DOHH2 (cell line): ENCODE results near the gene COL4A2.

Source experiments
- H3F3A ChIP-seq: fragments of 200-600 bp; sonication (generic), shearing (Covaris generic); 2 replicates; pipeline ENCODE4 v1.6.0; 2016; ENCODE audit warnings: antibody characterized with exemption, mild to moderate bottlenecking; ENCODE audit not compliant: control insufficient read depth, insufficient read depth
- H3K27ac ChIP-seq: fragments of 200-600 bp; sonication (generic); 2 replicates; pipeline ENCODE4 v1.5.1; 2014; ENCODE audit warnings: low read depth, mild to moderate bottlenecking, low read length, moderate library complexity
- H3K27me3 ChIP-seq: fragments of 200-600 bp; sonication (generic); 2 replicates; pipeline ENCODE4 v1.6.1; 2014; ENCODE audit warnings: mild to moderate bottlenecking, low read length, mixed read lengths; ENCODE audit not compliant: control insufficient read depth
- H3K36me3 ChIP-seq: fragments of 200-600 bp; sonication (generic); 2 replicates; pipeline ENCODE4 v1.6.1; 2014; ENCODE audit warnings: mild to moderate bottlenecking, low read length, moderate library complexity, mixed read lengths; ENCODE audit not compliant: control insufficient read depth
- H3K4me1 ChIP-seq: fragments of 200-600 bp; sonication (generic); 2 replicates; pipeline ENCODE4 v1.6.1; 2014; ENCODE audit warnings: mild to moderate bottlenecking, low read length, mixed read lengths; ENCODE audit not compliant: control insufficient read depth
- H3K4me2 ChIP-seq: fragments of 200-600 bp; sonication (generic); 2 replicates; pipeline ENCODE4 v1.6.0; 2014; ENCODE audit warnings: mild to moderate bottlenecking, low read length, moderate library complexity
- H3K4me3 ChIP-seq: fragments of 200-600 bp; sonication (generic); 2 replicates; pipeline ENCODE4 v1.5.1; 2014; ENCODE audit warnings: mild to moderate bottlenecking, low read length, mixed read lengths
- H3K79me2 ChIP-seq: fragments of 200-600 bp; sonication (generic); 2 replicates; pipeline ENCODE4 v1.6.1; 2014; ENCODE audit warnings: mild to moderate bottlenecking, low read length, mixed read lengths; ENCODE audit not compliant: control insufficient read depth
- H3K9me2 ChIP-seq: fragments of 200-600 bp; sonication (generic); replicated peaks from 2 replicates; pipeline ENCODE4 v1.6.1; 2014; ENCODE audit warnings: mild to moderate bottlenecking, low read length, mixed read lengths; ENCODE audit not compliant: control insufficient read depth
- H3K9me3 ChIP-seq: fragments of 200-600 bp; sonication (generic); 2 replicates; pipeline ENCODE4 v1.6.1; 2014; ENCODE audit warnings: antibody characterized with exemption, low read length, mixed read lengths; ENCODE audit not compliant: control insufficient read depth, insufficient read depth
- H4K20me1 ChIP-seq: fragments of 200-600 bp; sonication (generic); 2 replicates; pipeline ENCODE4 v1.6.0; 2014; ENCODE audit warnings: low read depth, mild to moderate bottlenecking, antibody characterized with exemption, low read length, moderate library complexity; ENCODE audit not compliant: control insufficient read depth, insufficient read depth
- CTCF ChIP-seq: fragments of 200-600 bp; sonication (generic); IDR thresholded peaks from one replicate; pipeline ENCODE4 v1.5.1; 2014; ENCODE audit warnings: antibody characterized with exemption, mild to moderate bottlenecking, low read depth, low read length; ENCODE audit not compliant: poor library complexity, severe bottlenecking
- EZH2phosphoT487 ChIP-seq: fragments of 200-600 bp; sonication (generic); IDR thresholded peaks from 2 replicates; pipeline ENCODE4 v1.6.1; 2017; ENCODE audit warnings: borderline replicate concordance, mild to moderate bottlenecking, antibody characterized with exemption, low read length, moderate library complexity, mixed read lengths

Gene COL4A2

GRCh38 chr13:110345701-110346100 lies 38.6 kb downstream of the COL4A2 start:
- TF ChIP-seq CTCF (no peak), EZH2phosphoT487 (no peak)
- H3K4me1 ChIP-seq = no peaks in the 10 kb centered on the region
- no peak overlapping the region for H3K27ac ChIP-seq
- H3K4me3 ChIP-seq = no peak overlapping the region
- H3K9me3 ChIP-seq = no peaks in the 10 kb centered on the region
- no peaks in the 10 kb centered on the region for H3K79me2 ChIP-seq
- no peaks in the 10 kb centered on the region for H3F3A ChIP-seq
- H4K20me1 ChIP-seq = no peaks in the 10 kb centered on the region
- H3K9me2 ChIP-seq = no peaks in the 10 kb centered on the region
- no peaks in the 10 kb centered on the region for H3K27me3 ChIP-seq
- H3K36me3 ChIP-seq = no peaks in the 10 kb centered on the region
- H3K4me2 ChIP-seq = no peak overlapping the region

GRCh38 chr13:110346661-110347067 lies 39.6 kb downstream of the COL4A2 start:
- no peaks in the 10 kb centered on the region for H3K27me3 ChIP-seq
- H3K4me3 ChIP-seq = no peak overlapping the region
- H3K27ac ChIP-seq = no peak overlapping the region
- H3K36me3 ChIP-seq = no peaks in the 10 kb centered on the region
- no peaks in the 10 kb centered on the region for H3K9me3 ChIP-seq
- TF ChIP-seq EZH2phosphoT487 = no peak
- no peak for TF ChIP-seq CTCF
- no peaks in the 10 kb centered on the region for H4K20me1 ChIP-seq
- H3K4me2 ChIP-seq = no peak overlapping the region
- no peaks in the 10 kb centered on the region for H3K79me2 ChIP-seq
- no peaks in the 10 kb centered on the region for H3F3A ChIP-seq
- no peaks in the 10 kb centered on the region for H3K9me2 ChIP-seq
- no peaks in the 10 kb centered on the region for H3K4me1 ChIP-seq

- Histone ChIP-seq H3K4me3 (no peak overlapping the region), H3K36me3 (no peaks in the 10 kb centered on the region), H3K79me2 (no peaks in the 10 kb centered on the region), H3K9me3 (no peaks in the 10 kb centered on the region), H3K4me2 (no peak overlapping the region), H4K20me1 (no peaks in the 10 kb centered on the region), H3K27ac (no peak overlapping the region), H3K4me1 (no peaks in the 10 kb centered on the region), H3F3A (no peaks in the 10 kb centered on the region), H3K9me2 (no peaks in the 10 kb centered on the region), H3K27me3 (no peaks in the 10 kb centered on the region)
- TF ChIP-seq EZH2phosphoT487 = no peak
- no peak for TF ChIP-seq CTCF
Measured at GRCh38 chr13:110347088-110347487, 40.0 kb downstream of the COL4A2 start.
